Measurements from ENCODE around the gene CDC42BPB.

Gene CDC42BPB

GRCh38 chr14:102994689-102995088 lies 62.7 kb downstream of the CDC42BPB start:
- H3K4me1 ChIP-seq (ENCODE audit: insufficient read depth, low read length): no peaks in the 10 kb centered on the region
- H4K20me1 ChIP-seq (ENCODE audit: insufficient read depth, low read length): no peaks in the 10 kb centered on the region
- no peaks in the 10 kb centered on the region for H3K79me2 ChIP-seq (ENCODE audit: insufficient read depth, low read length)
- H3K36me3 ChIP-seq (ENCODE audit: insufficient read depth, low read length): no peaks in the 10 kb centered on the region
- H3K9me3 ChIP-seq (ENCODE audit: insufficient read depth, low read length, severe bottlenecking): no peaks in the 10 kb centered on the region
- no peak overlapping the region for H2AFZ ChIP-seq (ENCODE audit: low read depth, low read length)
- no peak overlapping the region for H3K4me2 ChIP-seq (ENCODE audit: insufficient read depth, low read length)
- ATAC-seq (ENCODE audit: insufficient read depth, low read depth): no peak
- H3K9ac ChIP-seq (ENCODE audit: low read depth, low read length): no peak overlapping the region
- H3K4me3 ChIP-seq (ENCODE audit: low read depth in 1 of 2, low read length in 2 of 2): no peak overlapping the region
- TF ChIP-seq EZH2 (IDR thresholded peaks at IDR 0.05; ENCODE audit: borderline replicate concordance, low read depth, low read length, severe bottlenecking): no peak
- TF ChIP-seq CTCF (IDR thresholded peaks at IDR 0.05; ENCODE audit: borderline replicate concordance, extremely low read depth, low read length, poor library complexity, severe bottlenecking): no peak
- H3K27ac ChIP-seq (ENCODE audit: low read length): no peak overlapping the region
- H3K27me3 ChIP-seq (ENCODE audit: insufficient read depth, low read length, poor library complexity): no peaks in the 10 kb centered on the region
- no peak for DNase-seq

- Histone ChIP-seq H3K4me2 (ENCODE audit: insufficient read depth, low read length) (no peak overlapping the region), H3K4me3 (ENCODE audit: low read depth in 1 of 2, low read length in 2 of 2) (no peak overlapping the region), H3K79me2 (ENCODE audit: insufficient read depth, low read length) (no peaks in the 10 kb centered on the region), H3K9me3 (ENCODE audit: insufficient read depth, low read length, severe bottlenecking) (no peaks in the 10 kb centered on the region), H3K9ac (ENCODE audit: low read depth, low read length) (no peak overlapping the region), H3K27me3 (ENCODE audit: insufficient read depth, low read length, poor library complexity) (no peaks in the 10 kb centered on the region), H3K36me3 (ENCODE audit: insufficient read depth, low read length) (no peaks in the 10 kb centered on the region), H2AFZ (ENCODE audit: low read depth, low read length) (no peak overlapping the region), H3K27ac (ENCODE audit: low read length) (no peak overlapping the region), H4K20me1 (ENCODE audit: insufficient read depth, low read length) (no peaks in the 10 kb centered on the region), H3K4me1 (ENCODE audit: insufficient read depth, low read length) (no peaks in the 10 kb centered on the region)
- DNase-seq (no peak), ATAC-seq (ENCODE audit: insufficient read depth, low read depth) (no peak)
- TF ChIP-seq CTCF (IDR thresholded peaks at IDR 0.05; ENCODE audit: borderline replicate concordance, extremely low read depth, low read length, poor library complexity, severe bottlenecking) (no peak), EZH2 (IDR thresholded peaks at IDR 0.05; ENCODE audit: borderline replicate concordance, low read depth, low read length, severe bottlenecking) (no peak)
Observed at GRCh38 chr14:102993523-102993922, 63.8 kb downstream of the CDC42BPB start.

GRCh38 chr14:102991376-102991775 lies 66.0 kb downstream of the CDC42BPB start:
- DNase-seq (no peak), ATAC-seq (ENCODE audit: insufficient read depth, low read depth) (no peak)
- Histone ChIP-seq H3K9ac (ENCODE audit: low read depth, low read length) (no peak overlapping the region), H3K27me3 (ENCODE audit: insufficient read depth, low read length, poor library complexity) (no peaks in the 10 kb centered on the region), H3K9me3 (ENCODE audit: insufficient read depth, low read length, severe bottlenecking) (peaks cover 13% of the 10 kb centered on the region), H3K4me3 (ENCODE audit: low read depth in 1 of 2, low read length in 2 of 2) (no peak overlapping the region), H3K4me1 (ENCODE audit: insufficient read depth, low read length) (no peaks in the 10 kb centered on the region), H3K27ac (ENCODE audit: low read length) (no peak overlapping the region), H2AFZ (ENCODE audit: low read depth, low read length) (no peak overlapping the region), H4K20me1 (ENCODE audit: insufficient read depth, low read length) (no peaks in the 10 kb centered on the region), H3K4me2 (ENCODE audit: insufficient read depth, low read length) (no peak overlapping the region), H3K79me2 (ENCODE audit: insufficient read depth, low read length) (no peaks in the 10 kb centered on the region), H3K36me3 (ENCODE audit: insufficient read depth, low read length) (no peaks in the 10 kb centered on the region)
- TF ChIP-seq CTCF (IDR thresholded peaks at IDR 0.05; ENCODE audit: borderline replicate concordance, extremely low read depth, low read length, poor library complexity, severe bottlenecking): no peak

- Histone ChIP-seq H3K36me3 (ENCODE audit: insufficient read depth, low read length) (no peaks in the 10 kb centered on the region), H3K4me2 (ENCODE audit: insufficient read depth, low read length) (no peak overlapping the region), H3K27me3 (ENCODE audit: insufficient read depth, low read length, poor library complexity) (no peaks in the 10 kb centered on the region), H3K4me3 (ENCODE audit: low read depth in 1 of 2, low read length in 2 of 2) (no peak overlapping the region), H3K79me2 (ENCODE audit: insufficient read depth, low read length) (no peaks in the 10 kb centered on the region), H3K27ac (ENCODE audit: low read length) (no peak overlapping the region), H3K9ac (ENCODE audit: low read depth, low read length) (no peak overlapping the region), H4K20me1 (ENCODE audit: insufficient read depth, low read length) (no peaks in the 10 kb centered on the region), H3K4me1 (ENCODE audit: insufficient read depth, low read length) (no peaks in the 10 kb centered on the region), H2AFZ (ENCODE audit: low read depth, low read length) (no peak overlapping the region), H3K9me3 (ENCODE audit: insufficient read depth, low read length, severe bottlenecking) (peaks cover 13% of the 10 kb centered on the region)
- no peak for ATAC-seq (ENCODE audit: insufficient read depth, low read depth)
- DNase-seq: no peak
- TF ChIP-seq CTCF (IDR thresholded peaks at IDR 0.05; ENCODE audit: borderline replicate concordance, extremely low read depth, low read length, poor library complexity, severe bottlenecking): no peak
- no peak for TF ChIP-seq EZH2 (IDR thresholded peaks at IDR 0.05; ENCODE audit: borderline replicate concordance, low read depth, low read length, severe bottlenecking)
Observed at GRCh38 chr14:102988054-102988453, 69.3 kb downstream of the CDC42BPB start.

Measured in DND-41 (cell line).